Stimulated activated CD4-positive, alpha-beta T cell treated with anti-CD3 and anti-CD28 coated beads, Interleukin-1b, Interleukin-23, amount 100 ng/mL, for 1 hour (primary cell): ENCODE results near the gene COA6.
A peak's percentile ranks its signal among the peaks of the same experiment; 100 is the strongest.

Experiments used
- DNase-seq, 2 donors: peaks; one replicate each; pipeline ENCODE4 v3.0.0-alpha.2; 2020; ENCODE audit warnings: low read depth in 2 of 2

Gene COA6

GRCh38 chr1:234373064-234373958, at the start of gene COA6:
COA6 (plus strand) TSS chr1:234373456; CDS start chr1:234373467, 11 bp downstream.
- DNase-seq: peak; percentile 72 to 86

DNA sequence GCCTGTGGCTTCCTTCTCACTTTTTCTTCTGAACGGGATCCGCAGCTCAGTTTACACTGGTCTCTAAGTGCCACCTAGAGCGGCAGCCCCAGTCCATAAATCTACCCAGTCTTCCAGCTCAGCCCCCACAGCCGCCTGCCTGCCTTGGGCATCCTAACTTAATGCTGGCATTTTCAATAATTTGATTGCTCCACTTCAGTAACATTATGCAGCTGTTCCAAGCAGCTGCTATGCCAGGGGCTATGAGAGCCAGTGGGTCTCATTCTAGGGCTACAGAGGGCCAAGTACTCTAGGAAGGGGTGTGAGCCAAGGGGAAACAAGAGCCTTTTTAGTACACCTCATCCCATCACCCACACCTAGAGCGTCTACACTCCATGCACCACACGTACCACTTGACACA, 48.4 kb upstream of the COA6 start:
- DNase-seq: no peak

DNA sequence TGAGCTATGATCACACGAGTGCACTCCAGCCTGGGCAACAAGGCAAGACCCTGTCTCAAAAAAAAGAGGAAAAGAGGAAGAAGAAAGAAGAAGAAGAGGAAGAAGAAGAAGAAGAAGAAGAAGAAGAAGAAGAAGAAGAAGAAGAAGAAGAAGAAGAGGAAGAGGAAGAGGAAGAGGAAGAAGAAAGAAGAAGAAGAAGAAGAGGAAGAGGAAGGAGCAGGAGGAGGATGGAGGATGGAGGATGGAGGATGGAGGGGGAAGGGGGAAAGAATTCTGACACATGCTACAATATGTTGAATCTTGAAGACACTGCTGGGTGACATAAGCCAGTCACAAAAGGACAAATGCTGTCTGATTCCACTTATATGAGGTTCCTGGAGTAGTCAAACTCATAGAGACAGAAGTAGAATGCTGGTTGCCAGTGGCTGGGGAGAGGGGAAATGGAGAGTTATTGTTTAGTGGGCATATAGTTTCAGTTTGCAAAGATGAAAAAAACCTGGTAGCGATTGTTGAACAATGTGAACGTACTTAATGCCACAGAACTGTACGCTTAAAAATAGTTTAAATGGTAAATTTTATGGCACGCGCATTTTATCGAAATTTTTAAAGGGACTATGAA, 47.3 kb upstream of the COA6 start:
- no peak for DNase-seq

DNA sequence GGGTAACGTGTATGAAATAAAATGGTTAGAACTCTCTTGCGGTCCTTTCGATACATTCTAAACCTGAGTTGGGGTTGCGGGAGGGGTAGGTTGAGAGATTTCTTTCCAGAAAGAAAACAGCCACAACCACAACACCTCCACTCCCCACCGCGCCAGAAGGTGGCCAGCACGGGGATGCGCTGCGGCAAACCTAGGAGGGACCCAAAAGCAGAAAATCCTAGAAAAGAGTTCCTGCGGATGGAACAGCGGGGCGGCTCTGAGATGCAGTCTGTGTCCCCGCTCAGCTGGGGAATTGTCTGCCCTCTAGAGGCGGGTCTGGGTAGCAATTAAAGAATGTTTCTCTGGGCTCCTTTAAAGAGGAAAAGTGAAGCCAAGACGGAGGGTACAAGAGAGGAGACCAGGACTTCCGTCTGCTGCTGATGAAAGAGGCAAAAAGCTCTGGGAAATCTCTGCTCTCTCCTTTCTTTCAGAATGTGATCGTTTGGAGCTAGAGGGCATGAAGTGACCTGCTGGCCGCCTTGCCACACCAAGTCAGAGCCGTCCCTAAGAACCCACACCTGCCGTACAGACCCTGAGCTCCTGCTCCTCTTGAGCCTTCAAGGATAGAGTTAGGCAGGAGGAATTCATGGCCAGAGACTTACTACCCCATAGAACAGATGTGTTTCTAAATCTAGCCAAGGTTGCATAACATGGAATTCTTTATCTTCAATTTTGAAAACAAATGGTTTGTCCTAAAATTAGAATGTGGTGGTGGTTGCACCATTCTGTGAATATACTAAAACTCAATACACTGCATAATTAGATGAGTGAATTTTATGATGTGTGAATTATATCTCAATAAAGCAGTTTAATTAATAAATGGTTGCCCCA, 46.5 kb upstream of the COA6 start:
- peak; percentile 47 to 51 for DNase-seq

DNA sequence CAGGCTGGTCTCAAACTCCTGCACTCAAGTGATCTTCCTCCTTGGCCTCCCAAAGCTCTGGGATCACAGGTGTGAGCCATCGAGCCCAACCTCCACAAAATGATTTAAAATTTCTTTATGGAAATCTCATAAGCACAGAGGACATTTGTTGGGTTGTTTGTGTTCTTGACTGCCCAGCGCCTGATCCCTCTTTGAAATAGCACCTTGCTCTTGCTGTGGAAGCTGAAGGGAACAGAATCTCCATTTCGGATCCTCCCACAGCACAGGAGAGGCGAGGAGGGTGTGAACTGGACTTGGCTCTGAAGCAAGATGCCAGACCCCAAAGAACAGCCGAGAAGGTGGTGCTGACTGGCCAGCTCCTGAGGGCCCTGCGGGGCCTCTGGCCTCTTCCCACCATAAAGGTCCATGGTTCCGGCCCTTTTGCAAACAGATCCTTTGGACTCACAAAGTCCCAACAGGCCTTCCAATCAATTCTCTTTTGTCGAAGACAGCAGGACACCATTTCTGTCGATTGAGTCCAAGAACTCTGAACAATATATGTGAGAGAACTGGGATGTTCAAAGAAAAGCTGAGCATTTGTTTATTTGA, 45.6 kb upstream of the COA6 start:
- DNase-seq: no peak

DNA sequence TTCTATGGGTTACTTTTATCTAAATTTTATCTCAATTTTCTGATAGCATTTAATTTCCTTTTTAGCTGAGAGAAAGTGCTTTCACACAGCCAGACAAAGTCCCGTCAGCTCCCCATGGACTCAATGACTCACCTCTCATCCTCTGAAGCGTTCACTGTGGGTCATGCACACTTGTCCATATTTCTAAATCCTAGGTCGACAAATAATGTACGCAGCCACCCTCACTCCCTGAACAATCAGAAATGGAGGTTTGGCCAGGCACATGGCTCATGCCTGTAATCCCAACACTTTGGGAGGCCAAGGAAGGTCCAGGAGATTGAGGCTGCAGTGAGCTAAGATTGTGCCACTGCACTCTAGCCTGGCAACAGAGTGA, 42.4 kb upstream of the COA6 start:
- DNase-seq: no peak

DNA sequence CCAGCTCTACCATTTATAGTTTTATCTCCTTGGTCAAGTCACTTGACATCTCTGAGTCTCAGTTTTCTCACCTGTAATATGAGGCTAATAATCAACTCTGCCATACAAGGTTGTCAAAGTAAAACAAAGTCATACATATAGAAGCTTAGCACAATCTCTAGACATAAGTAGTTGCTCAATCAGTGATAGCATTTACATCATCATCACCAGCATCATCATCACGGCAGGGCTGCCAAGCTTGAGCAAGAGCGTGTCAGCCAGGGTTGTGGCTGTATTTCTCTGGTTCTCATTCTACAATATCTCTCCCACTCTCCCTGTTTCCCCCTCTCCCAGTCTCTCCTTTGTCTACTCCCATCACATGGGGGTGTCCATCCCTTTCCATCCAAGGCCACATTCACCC, 41.7 kb upstream of the COA6 start:
- no peak for DNase-seq

GRCh38 chr1:234336359-234336758, 36.9 kb upstream of the COA6 start:
- no peak for DNase-seq

DNA sequence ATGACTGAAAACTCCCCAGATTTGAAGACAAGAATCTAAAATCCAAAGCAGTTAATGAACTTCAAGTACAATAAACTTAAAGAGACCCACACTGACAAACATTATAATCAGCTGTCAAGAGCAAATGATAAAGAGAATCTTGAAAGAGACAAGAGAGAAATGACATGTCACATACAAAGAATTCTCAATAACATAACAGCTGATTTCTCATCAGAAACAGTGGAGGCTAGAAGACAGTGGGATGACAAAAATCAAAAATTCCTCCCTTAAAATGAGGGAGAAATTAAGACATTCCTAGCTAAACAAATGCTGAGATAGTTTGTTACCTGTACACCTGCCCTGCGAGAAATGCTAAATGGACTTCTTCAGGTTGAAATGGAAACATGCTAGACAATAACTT, 36.0 kb upstream of the COA6 start:
- no peak for DNase-seq

DNA sequence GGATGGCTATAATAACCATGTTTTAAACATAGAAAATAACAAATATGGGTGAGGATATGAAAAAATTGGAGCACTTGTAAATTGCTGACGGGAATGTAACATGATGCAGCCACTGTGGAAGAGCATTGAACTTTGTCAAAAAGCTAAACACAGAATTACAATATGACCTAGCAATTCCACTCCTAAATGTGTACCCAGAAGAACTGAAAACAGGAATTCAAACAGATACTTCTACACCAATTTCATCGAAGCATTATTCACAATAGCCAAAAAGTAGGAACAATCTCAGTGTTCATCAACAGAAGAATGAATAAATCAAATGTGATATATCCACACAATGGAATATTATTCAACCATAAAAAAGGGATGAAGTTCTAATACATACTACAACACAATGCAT, 32.7 kb upstream of the COA6 start:
- DNase-seq: no peak

DNA sequence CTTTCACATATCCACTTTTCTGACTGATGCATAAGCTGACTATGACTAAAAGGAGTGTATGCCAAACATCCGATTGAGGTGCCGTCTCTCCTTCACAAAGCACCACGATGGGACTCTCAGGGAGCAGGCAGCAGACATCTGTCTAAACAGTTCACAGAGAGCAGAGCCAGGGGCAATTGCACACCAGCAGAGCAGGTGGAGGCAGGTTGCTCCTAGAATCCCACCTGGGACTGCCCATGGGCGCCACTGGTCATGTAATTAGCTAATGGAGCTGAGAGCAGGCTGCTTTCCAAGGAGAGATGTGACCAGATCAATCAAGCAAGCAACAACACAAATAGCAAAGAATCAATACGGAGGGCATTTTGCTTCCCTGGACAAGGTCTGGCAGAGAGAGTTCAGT, 30.5 kb upstream of the COA6 start:
- DNase-seq: no peak

DNA sequence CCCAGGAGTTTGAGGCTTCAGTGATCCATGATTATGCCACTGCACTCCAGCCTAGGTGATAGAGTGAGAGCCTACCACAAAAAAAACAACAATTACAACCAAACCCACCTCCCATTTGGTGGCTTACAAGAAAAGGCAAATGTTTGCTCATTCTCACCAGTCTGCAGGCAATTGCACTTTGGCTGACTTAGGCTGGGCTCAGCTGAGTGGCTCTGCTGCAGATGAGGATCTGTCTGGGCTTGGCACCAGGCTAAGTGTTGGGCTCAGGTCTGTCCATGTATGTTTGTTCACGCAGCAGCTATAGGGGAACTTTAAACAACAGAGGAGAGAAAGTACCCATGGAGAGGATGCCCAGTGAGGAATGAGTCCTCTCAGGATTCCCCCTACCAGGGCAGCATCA, 28.0 kb upstream of the COA6 start:
- no peak for DNase-seq

GRCh38 chr1:234348964-234349363, 24.3 kb upstream of the COA6 start:
- no peak for DNase-seq

DNA sequence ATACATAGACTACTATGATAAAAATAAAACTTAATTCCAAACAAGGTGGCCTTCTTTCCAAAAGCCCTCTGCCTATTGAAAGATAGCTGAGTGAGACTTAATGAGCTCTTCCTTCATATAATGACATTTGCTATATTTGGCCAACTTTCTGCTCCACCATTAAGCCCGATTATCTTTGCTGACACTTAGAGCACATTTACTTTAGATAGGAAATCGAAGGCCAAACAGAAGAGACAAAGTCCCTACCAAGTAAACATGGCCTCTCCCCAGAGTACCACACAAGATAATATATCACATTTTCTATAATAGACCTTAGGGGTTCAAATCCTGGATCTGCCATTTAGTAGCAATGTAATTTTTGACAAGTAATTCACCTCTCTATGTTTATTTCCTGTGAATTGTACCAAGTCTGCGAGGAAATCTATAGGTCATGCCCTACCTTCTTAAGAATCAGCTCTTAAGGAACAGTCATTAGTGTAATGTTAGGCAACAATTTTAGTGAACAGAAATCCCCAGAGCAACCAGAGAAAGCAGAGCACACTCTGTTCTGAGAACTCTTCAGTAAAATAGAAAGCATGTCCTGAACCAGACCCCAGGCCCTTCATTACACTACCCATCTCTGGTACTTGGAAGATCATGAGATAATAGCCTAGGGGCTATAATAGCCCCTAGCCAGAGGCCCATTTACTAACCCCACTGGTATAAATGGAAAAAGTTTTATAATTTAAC, 17.3 kb upstream of the COA6 start:
- no peak for DNase-seq

DNA sequence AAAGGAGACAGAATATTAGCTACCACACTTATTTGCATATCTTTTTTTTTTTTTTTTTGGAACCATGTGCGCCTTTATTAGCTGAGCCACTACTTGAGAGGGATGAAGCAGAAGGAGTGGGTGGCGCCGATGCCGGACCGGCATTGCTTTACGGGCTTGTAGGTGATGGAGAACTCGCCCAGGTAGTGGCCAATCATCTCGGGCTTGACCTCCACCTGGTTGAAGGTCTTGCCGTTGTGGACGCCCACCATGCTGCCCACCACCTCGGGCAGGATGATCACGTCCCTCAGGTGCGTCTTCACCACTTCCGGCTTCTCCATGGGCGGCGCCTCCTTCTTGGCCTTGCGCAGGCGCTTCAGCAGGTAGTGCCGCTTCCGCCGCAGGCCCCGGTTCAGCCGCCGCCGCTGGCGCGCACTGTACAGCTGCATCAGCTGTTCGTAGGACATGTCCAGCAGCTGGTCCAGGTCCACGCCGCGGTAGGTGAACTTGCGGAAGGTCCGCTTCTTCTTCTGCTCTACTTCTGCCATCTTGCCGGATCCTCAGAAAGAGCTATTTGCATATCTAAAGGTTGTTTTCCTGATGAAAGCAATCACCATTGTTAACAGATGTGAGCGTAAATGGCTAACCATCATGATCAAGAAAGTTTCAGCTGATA, 16.5 kb upstream of the COA6 start:
- DNase-seq: peak; percentile 5 to 13

- DNase-seq: no peak
These were observed 15.4 kb upstream of the COA6 start for GRCh38 chr1:234357831-234358230.

- DNase-seq: no peak
These were observed 12.1 kb upstream of the COA6 start for GRCh38 chr1:234361102-234361603.

- DNase-seq: no peak
These were observed 10.7 kb upstream of the COA6 start for GRCh38 chr1:234362558-234362957.

DNA sequence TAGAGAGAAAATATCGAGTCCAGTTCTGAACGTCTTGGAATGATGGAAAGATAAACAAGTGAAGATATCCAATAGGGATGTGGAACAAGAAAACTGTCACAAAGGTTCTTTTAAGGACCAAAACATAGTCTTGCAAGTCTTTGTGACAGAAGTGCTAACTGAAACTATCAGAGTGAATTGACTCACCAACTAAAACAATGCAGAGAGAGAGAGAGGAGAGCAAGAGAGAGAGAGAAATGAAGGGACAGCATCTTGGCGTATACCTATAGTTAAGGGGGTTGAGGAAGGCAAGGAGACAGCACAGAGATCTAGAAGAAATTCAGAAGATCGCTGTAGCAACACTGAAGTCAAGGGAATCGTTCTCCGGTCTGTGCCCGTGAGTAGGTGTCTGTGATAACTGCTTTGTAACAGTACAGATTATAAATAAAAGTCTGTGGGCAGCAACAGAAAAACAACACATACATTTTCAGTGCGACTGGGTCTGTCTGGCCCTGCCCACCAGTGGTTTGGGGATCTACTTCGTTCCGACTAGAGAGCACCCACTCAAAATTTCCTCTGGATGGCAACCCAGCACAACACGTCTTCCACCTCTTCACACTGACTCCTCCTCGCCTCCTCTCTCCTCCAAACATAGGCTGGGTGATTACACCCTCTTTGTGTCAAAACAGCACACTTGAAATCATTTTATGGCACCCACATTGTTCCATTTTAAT, 4.8 kb upstream of the COA6 start:
- no peak for DNase-seq

GRCh38 chr1:234369033-234369430, 4.2 kb upstream of the COA6 start:
- no peak for DNase-seq
